Measurements from ENCODE around the gene ISLR.

GRCh38 chr15:74172701-74173379, 670 bp upstream of the ISLR start:
- TF ChIP-seq CTCF (IDR thresholded peaks at IDR 0.05; ENCODE audit: low read length) (no peak), EZH2 (IDR thresholded peaks at IDR 0.05; ENCODE audit: borderline replicate concordance, low read length) (no peak)
